Nephron progenitor cell (in vitro differentiated cells): ENCODE measurements around the gene SYS1.

Source experiments
- DNase-seq: peaks from one replicate; pipeline ENCODE4 v3.0.0; 2021
- H3K27ac Mint-ChIP-seq: 2 replicates; pipeline ENCODE4 v1.8.0; 2021; ENCODE audit warnings: mild to moderate bottlenecking, moderate library complexity, mixed read lengths
- H3K27me3 Mint-ChIP-seq: 2 replicates; pipeline ENCODE4 v1.8.0; 2021; ENCODE audit warnings: mild to moderate bottlenecking, low read depth, mixed read lengths; ENCODE audit not compliant: poor library complexity
- H3K36me3 Mint-ChIP-seq: 2 replicates; pipeline ENCODE4 v1.8.0; 2021; ENCODE audit warnings: low read depth, mixed read lengths
- H3K4me1 Mint-ChIP-seq: 2 replicates; pipeline ENCODE4 v1.8.0; 2021; ENCODE audit warnings: mixed read lengths
- H3K4me3 Mint-ChIP-seq: 2 replicates; pipeline ENCODE4 v1.8.0; 2021; ENCODE audit warnings: mild to moderate bottlenecking, moderate library complexity, mixed read lengths
- H3K9me3 Mint-ChIP-seq: 2 replicates; pipeline ENCODE4 v1.8.0; 2021; ENCODE audit warnings: mild to moderate bottlenecking, moderate library complexity, mixed read lengths
- CTCF ChIP-seq: fragments of 200-600 bp; sonication (generic); IDR thresholded peaks from 2 replicates; pipeline ENCODE4 v1.5.0; 2021; ENCODE audit warnings: antibody characterized with exemption

Gene SYS1

GRCh38 chr20:45402946-45403345, 40.0 kb downstream of the SYS1 start:
- Mint-ChIP-seq H3K27me3 (peaks cover 57% of the 10 kb centered on the region), H3K27ac (no peak overlapping the region), H3K36me3 (peaks cover 38% of the 10 kb centered on the region), H3K9me3 (peaks cover 53% of the 10 kb centered on the region), H3K4me3 (no peak overlapping the region), H3K4me1 (peaks cover 18% of the 10 kb centered on the region)
- DNase-seq, result no peak
- TF ChIP-seq CTCF, result no peak

- Mint-ChIP-seq H3K36me3 (peaks cover 32% of the 10 kb centered on the region), H3K27ac (no peak overlapping the region), H3K4me3 (peak overlapping the region; percentile 78), H3K9me3 (peaks cover 42% of the 10 kb centered on the region), H3K4me1 (peaks cover 20% of the 10 kb centered on the region), H3K27me3 (peaks cover 65% of the 10 kb centered on the region)
- TF ChIP-seq CTCF, result no peak
- DNase-seq, result no peak
Measured at GRCh38 chr20:45404438-45404837, 41.5 kb downstream of the SYS1 start.

- DNase-seq, result peak; percentile 50
- H3K27me3 Mint-ChIP-seq, result peaks cover 65% of the 10 kb centered on the region
- H3K4me3 Mint-ChIP-seq, result peak overlapping the region; percentile 81
- H3K9me3 Mint-ChIP-seq, result peaks cover 29% of the 10 kb centered on the region
- peak overlapping the region; percentile 62 for H3K27ac Mint-ChIP-seq
- no peak for TF ChIP-seq CTCF
- H3K4me1 Mint-ChIP-seq, result peaks cover 27% of the 10 kb centered on the region
- peaks cover 29% of the 10 kb centered on the region for H3K36me3 Mint-ChIP-seq
Measured at GRCh38 chr20:45405571-45406259, 42.8 kb downstream of the SYS1 start.

- DNase-seq, result peak; percentile 77
- no peak for TF ChIP-seq CTCF
- Mint-ChIP-seq H3K27me3 (peaks cover 62% of the 10 kb centered on the region), H3K27ac (no peak overlapping the region), H3K36me3 (peaks cover 30% of the 10 kb centered on the region), H3K4me1 (peaks cover 35% of the 10 kb centered on the region), H3K4me3 (peak overlapping the region; percentile 81), H3K9me3 (peaks cover 22% of the 10 kb centered on the region)
Measured at GRCh38 chr20:45406260-45407066, 43.5 kb downstream of the SYS1 start.

- H3K36me3 Mint-ChIP-seq, result peaks cover 22% of the 10 kb centered on the region
- peak; percentile 48 for DNase-seq
- no peak overlapping the region for H3K27ac Mint-ChIP-seq
- H3K9me3 Mint-ChIP-seq, result peaks cover 14% of the 10 kb centered on the region
- H3K27me3 Mint-ChIP-seq, result peaks cover 60% of the 10 kb centered on the region
- peak overlapping the region; percentile 81 for H3K4me3 Mint-ChIP-seq
- H3K4me1 Mint-ChIP-seq, result peaks cover 42% of the 10 kb centered on the region
- no peak for TF ChIP-seq CTCF
Measured at GRCh38 chr20:45407067-45407745, 44.2 kb downstream of the SYS1 start.
